GM04504 (cell line): ENCODE results near the gene GPD1L.
A peak's percentile ranks its signal among the peaks of the same experiment; 100 is the strongest.
"Not testable (repeated sequence)": the region's sequence is repeated elsewhere in the genome, so short reads cannot be mapped to it uniquely, and the experiment has no call there.

Source experiments
- DNase-seq: peaks from one replicate; pipeline ENCODE4 v3.0.0-alpha.2; 2012; ENCODE audit warnings: low read depth

The GPD1L gene

DNA sequence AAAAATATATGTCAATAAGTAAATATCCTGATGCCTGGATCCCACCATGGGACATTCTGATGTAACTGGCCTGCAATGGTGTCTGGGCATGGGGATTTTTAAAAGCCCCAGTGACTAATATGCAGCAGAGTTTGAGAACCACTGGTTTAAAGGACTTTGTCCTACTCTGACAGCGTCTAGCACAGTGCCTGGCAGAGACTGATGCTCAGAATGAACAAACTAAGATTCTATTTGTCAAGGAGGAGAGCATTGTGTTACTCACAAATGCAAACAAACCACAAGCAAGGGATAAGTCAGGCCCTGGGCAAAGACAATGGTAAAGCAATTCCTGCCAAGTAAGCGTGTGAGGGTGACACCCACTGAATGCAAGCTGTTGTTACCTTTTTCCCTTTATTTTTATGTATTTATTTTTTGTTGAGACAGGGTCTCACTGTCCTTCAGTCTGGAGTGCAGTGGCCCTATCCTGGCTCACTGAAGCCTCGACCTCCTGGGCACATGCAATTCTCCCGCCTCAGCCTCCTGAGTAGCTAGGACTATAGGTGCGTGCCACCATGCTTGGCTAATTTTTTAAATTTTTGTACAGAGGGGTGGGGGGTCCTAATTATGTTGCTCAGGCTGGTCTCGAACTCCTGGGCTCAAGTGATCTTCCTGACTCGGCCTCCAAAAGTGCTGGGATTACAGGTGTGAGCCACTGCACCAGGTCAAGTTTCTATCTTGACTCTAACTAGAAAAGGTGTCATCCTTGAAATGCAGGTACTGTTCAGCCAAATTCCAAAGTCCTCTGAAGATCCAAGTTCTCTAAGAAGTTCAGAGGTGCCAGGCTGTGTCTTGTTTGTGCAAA lies 909 bp upstream of the GPD1L start:
- no peak for DNase-seq

DNA sequence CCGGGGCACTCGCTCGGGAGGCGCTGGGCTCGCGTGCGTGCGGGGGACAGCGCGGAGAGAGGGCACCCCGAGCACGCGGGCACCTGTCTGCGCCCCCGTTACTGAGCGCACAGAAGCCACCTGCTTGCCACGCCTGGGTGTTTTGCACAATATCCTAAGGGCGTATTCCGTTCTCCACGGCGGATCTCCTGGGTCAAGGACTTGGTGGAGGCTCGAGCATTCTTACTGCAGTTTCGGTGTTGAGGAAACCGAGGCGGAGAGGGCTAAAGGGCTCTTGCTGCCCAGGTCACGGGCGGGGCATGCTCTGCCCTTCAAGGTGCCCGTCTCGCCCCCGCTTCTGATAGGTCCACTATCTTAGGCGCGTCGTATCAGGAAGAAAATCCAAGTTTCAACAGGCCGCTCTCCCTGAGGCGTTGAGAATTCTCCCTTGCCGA lies 526 bp downstream of the GPD1L start:
- DNase-seq, result no peak

- not testable (repeated sequence) for DNase-seq
Observed at GRCh38 chr3:32108224-32108623, 1.8 kb downstream of the GPD1L start.

DNA sequence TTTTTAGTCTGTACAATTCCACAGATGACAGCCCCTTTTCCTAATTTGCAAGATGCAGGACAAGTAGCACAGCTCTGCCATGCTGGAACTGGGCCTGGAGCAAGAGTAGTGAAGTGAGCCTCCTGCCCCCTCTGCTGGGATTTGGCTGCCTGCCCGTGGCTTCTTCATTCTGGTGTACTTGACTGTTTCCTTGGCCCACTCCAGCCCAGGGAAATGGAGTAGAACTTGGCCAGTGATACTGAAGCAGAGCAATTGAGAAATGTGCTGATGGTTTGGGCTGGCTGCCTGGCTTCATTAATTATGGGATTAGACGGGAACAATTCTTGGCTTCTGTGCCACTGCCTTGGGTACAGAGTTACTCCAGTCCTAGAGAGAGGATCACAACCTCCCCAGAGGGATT lies 2.8 kb downstream of the GPD1L start:
- peak; percentile 12 for DNase-seq

DNA sequence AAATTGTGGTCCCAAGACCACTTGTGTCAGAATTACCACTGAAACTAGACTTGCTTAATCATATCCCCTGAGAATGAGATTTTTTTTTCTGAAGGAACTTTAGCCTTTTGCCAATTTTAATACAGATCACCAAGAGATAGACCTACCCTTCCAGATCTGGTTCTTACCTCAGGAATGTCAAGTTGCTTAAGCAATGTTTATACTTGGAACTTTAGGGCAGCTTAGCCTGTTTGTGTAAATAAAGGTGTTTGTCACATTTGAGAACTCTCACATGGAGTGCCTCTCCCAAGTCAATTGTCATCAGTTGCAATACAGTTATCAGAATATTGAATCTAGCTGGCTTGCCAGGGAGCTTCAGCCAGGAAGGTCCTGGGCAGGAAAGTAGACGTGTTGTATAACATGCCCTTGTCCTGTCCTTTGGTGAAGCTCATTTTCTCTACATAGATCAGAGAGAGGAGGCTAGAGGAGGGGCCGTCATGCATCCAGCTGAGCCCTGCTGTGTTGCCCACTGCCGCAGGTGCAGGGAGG lies 3.9 kb downstream of the GPD1L start:
- DNase-seq, result no peak

DNA sequence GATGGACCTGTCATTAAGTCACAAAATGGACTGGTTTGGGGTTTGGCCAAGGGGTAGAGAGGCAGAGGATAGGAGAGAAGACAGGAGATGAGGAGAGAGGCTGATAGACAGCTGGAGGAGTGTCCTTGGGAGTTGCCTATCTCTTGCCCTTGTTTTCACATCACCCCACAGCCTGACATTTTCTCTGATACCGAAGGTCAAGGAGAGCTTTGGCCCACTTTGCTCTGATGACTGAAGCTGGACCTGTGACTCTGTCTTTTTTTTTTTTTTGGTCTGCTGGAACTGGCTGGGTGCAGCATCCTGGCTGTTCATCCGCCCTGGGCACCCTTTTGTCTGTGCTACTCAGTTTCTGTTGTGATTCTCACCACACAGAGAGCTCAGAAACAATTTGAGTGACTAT lies 5.1 kb downstream of the GPD1L start:
- no peak for DNase-seq

- no peak for DNase-seq
Observed at GRCh38 chr3:32113566-32113965, 7.1 kb downstream of the GPD1L start.

- DNase-seq, result no peak
Observed at GRCh38 chr3:32113981-32114545, 7.6 kb downstream of the GPD1L start.

DNA sequence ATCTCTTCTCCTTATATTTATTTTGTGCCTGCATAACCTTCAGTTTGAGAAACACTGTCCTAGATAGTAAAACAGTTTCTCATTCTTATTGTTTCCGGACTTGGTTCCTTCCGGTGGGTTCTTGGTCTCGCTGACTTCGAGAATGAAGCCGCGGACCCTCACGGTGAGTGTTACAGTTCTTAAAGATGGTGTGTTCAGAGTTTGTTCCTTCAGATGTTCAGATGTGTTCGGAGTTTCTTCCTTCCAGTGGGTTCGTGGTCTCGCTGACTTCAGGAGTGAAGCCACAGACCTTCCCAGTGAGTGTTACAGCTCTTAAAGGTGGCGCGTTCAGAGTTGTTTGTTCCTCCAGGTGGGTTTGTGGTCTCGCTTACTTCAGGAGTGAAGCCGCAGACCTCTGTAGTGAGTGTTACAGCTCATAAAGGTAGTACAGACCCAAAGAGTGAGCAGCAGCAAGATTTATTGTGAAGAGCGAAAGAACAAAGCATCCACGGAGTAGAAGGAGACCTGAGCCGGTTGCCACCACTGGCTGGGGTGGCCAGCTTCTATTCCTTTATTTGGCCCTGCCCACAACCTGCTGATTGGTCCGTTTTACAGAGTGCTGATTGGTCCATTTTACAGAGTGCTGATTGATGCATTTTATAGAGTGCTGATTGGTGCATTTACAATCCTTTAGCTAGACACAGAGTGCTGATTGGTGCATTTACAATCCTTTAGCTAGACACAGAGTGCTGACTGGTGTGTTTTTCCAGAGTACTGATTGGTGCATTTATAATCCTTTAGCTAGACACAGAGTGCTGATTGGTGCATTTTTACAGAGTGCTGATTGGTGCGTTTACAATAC lies 8.3 kb downstream of the GPD1L start:
- not testable (repeated sequence) for DNase-seq

DNA sequence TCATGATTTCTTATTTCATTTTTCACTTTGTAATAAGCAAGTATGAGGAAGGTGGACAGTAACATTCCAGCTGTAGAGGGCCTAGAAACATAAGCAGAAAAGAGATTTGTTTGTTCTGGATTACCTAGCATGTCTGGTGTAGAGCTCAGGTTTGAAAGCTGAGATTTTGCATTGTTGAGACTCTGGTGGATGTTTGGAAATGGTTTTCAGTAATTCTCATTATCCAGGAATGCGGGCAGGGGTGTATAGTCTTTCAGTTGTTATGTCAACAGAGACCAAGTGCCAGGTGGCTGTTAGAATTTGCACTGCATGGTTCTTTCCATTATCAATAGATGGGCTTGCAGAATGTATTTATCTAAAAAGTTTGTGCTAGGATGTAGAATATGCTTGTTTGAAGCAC lies 10.9 kb downstream of the GPD1L start:
- no peak for DNase-seq

DNA sequence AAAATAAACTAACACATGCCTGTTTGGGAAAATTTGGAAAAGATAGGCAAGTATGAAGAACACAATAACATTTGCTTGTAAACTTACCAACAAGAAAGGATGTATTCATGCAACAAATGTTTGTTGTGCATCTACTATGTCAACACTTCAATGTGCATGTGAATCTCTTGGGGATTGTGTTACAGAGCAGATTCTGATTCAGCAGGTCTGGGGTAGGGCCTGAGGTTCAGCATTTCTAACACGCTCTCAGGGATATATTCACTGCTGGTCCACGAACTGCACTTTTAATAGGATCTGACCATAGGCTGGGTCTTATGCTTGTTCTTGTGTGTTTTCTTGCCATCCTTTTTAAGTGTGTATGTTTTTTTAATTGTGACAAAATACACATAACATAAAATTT lies 11.8 kb downstream of the GPD1L start:
- DNase-seq, result no peak

DNA sequence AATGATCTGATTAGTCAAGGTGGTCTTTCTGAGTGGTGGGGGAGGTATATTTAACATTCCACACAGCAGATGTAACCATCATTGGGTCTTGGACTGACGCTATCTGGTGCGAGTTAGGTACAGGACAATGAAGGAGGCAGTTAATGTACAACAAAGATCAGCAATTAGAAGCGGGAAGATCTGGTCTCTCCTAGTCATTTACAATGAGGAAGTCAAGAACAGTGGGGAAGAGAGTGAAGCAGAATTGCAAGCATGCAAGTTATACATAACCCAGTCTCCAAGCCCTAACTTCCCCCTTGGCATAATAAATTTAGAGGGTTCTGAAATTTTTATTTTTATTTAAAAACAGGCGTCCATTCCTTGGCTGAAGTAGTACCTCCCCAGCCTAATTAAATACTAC lies 14.1 kb downstream of the GPD1L start:
- DNase-seq, result no peak

DNA sequence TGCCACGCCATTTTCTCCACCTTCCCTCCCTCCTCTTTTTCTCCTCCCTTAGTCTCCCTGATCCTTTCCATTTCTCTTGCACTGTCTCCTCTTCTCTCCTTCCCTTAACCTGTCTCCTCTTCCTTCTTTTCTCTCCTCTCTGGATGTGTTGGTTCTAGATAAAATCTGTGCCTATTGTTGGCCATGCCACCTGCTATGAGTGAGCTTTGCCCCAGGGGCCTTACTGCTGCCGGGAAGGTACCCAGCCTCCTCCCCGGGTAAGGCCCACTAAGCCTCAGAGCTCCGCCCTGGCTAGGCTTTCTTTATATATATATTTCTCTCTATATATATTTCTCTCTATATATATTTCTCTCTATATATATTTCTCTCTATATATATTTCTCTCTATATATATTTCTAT lies 14.7 kb downstream of the GPD1L start:
- DNase-seq, result no peak

DNA sequence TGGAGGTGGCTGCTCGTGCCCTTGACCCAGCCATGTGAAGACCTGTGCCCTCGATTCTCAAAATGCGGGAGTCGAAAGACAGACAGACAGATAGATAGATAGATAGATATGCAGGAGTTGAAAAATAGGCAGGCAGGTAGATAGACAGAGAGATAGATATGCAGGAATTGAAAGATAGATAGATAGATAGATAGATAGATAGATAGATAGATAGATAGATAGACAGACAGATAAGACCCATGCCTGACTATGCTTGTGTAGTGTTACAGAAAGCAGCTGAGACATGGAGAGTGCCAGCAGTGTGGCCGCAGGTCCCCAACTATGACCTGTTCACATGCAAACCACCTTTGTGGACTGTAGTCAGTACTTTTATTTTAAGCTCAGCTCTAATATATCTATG lies 17.2 kb downstream of the GPD1L start:
- no peak for DNase-seq

DNA sequence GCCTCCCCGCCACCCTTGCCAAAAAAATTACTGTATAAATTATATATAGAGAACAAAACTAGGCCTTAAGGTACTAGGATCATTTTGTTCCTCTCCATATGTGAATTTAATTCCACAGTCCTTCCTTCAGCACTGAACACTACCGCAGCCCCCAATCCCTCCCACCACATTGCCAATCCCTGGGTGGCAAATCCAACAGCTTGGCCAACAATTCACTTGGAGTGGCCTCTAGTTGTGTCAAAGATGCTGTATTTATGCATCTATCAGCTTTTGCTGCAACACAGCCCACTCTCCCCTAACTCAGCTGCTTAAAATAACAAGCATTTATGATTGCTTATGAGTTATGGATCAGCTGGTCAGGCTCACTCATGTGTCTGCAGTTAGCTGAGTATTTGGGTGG lies 18.6 kb downstream of the GPD1L start:
- DNase-seq, result no peak

- DNase-seq, result no peak
Observed at GRCh38 chr3:32126305-32127015, 20.0 kb downstream of the GPD1L start.

DNA sequence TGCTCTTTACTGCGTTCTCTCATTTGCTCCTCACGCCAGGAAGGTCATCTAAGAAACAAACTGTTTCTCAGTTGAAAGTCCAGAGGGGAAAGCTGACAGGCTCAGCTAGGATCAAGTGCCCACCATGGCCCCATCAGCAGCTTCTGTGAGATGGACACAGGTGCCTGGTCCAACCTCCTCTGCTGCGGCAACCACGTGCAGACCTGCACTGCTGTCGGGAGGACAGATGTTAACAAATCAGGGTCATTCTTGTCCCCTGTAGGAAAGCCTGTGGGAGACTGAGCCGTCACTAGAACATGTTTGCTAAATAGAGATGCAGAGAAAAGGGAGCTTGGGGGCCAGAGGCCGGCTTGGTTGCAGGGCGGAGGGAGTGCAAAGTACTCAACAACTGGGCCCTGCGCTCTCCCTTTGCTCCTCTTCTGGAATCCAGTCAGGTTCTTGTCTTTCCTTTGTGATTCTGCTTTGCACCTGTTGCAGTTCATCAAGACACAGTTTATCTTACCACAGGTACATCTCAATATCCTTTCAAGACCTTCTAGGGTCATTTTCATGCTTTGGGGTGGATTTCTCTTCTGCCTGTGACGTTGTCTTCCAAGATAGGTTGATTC lies 20.9 kb downstream of the GPD1L start:
- DNase-seq, result no peak

GRCh38 chr3:32128936-32129335 lies 22.5 kb downstream of the GPD1L start:
- no peak for DNase-seq

DNA sequence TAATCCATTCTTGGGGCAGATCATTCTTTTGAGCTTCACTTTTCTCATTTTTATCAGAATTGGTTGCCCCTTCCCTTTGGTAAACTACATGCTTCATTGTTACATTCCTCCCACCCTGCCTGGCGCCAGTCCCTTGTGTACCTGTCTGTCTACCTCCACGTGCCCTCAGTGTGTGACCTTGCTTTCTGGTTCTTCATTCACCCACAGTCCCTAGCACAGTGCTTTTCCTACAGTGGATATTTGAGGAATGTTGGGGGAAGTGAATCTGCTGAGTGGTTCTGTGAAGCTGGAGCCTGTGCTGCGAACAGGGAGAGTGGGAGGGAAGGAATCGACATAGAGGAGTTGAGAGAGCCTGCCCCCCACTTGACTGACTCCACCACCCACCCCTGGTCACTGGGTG lies 23.4 kb downstream of the GPD1L start:
- no peak for DNase-seq

- DNase-seq, result no peak
Observed at GRCh38 chr3:32132121-32132520, 25.7 kb downstream of the GPD1L start.

- DNase-seq, result no peak
Observed at GRCh38 chr3:32132706-32133105, 26.3 kb downstream of the GPD1L start.

DNA sequence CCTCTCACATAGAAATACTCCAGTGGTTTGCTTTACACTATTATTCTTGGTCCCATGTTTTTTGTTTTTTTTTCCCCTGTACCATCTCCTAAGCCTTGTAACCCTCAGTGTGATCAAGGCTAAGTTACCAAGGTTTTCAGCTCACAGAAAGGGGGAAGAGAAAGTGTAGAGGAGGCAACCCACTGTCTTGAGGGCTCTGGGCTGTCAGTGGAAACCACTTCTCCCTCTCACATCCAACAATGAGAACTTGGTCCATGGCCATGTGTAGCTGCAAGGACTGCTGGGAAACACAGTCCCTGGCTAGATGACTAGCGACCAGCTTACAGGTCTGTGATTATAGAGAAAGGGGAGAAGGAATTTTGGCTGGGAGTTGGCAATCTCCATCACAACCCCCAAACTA lies 30.3 kb downstream of the GPD1L start:
- DNase-seq, result no peak
